GM10248 (cell line): ENCODE results near the gene DPP7.

Source experiments
- CTCF ChIA-PET: fragments of 300-600 bp; sonication (Branson Sonifier 250); formaldehyde crosslinking; extraction: SDS; loops from one replicate; lab custom pipeline; 2021; ENCODE audit warnings: antibody characterized with exemption; lab: Yijun Ruan, JAX
- POLR2A ChIA-PET: fragments of 350-650 bp; sonication (Branson Sonifier 250); formaldehyde crosslinking; extraction: SDS; loops from one replicate; lab custom pipeline; 2020; ENCODE audit warnings: antibody characterized with exemption; lab: Yijun Ruan, JAX
- DNase-seq: peaks from one replicate; pipeline ENCODE4 v3.0.0; 2012; ENCODE audit errors: extremely low spot score
- CTCF ChIP-seq: IDR thresholded peaks from 2 replicates; pipeline ENCODE4 v1.5.1; 2012; ENCODE audit warnings: mild to moderate bottlenecking, low read depth; ENCODE audit errors: extremely low read depth, missing control alignments, control extremely low read depth

Gene DPP7

GRCh38 chr9:137143459-137143858, 28.9 kb upstream of the DPP7 start:
- no peak for TF ChIP-seq CTCF
- POLR2A ChIA-PET = no interaction called here
- CTCF ChIA-PET = no interaction called here

GRCh38 chr9:137141976-137142936, 27.7 kb upstream of the DPP7 start:
- DNase-seq = no peak
- CTCF ChIA-PET = interaction anchor here (1.0 kb wide), 1 partner anchor 11 kb away, joined by 3 read pairs; no protein-coding TSS in a partner anchor
- POLR2A ChIA-PET = no interaction called here
- no peak for TF ChIP-seq CTCF

More at GRCh38 chr9:137143459-137143858, 28.9 kb upstream of the DPP7 start:
- DNase-seq = no peak

- ChIA-PET POLR2A (no interaction called here), CTCF (interaction anchor here (0.7 to 1.7 kb wide), 3 partner anchors 8 to 96 kb away, joined by 3 read pairs; no protein-coding TSS in a partner anchor)
- TF ChIP-seq CTCF = no peak
- no peak for DNase-seq
Observed at GRCh38 chr9:137141050-137141810, 26.7 kb upstream of the DPP7 start.

GRCh38 chr9:137140151-137141012, 25.8 kb upstream of the DPP7 start:
- no peak for TF ChIP-seq CTCF
- no peak for DNase-seq
- ChIA-PET CTCF (interaction anchor here (0.7 to 1.7 kb wide), 2 partner anchors 9 to 97 kb away, joined by 3 read pairs; no protein-coding TSS in a partner anchor), POLR2A (interaction anchor here (0.5 kb wide), 1 partner anchor 10 kb away, joined by 3 read pairs; no protein-coding TSS in a partner anchor)

- ChIA-PET CTCF (interaction anchor here (0.9 to 1.7 kb wide), 3 partner anchors 10 to 26 kb away, joined by 3 read pairs; no protein-coding TSS in a partner anchor), POLR2A (interaction anchor here (0.5 kb wide), 1 partner anchor 11 kb away, joined by 3 read pairs; no protein-coding TSS in a partner anchor)
- no peak for TF ChIP-seq CTCF
- DNase-seq = no peak
Observed at GRCh38 chr9:137139468-137140150, 25.1 kb upstream of the DPP7 start.
